Measurements from ENCODE around the gene FOXD3. TPM values are rescaled to one million over a fixed set of nuclear protein-coding genes. Genes with fewer than 3 reads are reported as not detected.

FOXD3 gene
- polyA plus RNA-seq, 1 experiment, result not detected

- CTCF ChIA-PET, result interaction anchor here (2.3 kb wide), 1 partner anchor 117 kb away, joined by 7 read pairs; no protein-coding TSS in a partner anchor
- no peak for DNase-seq (ENCODE audit: low read depth)
- Histone ChIP-seq H3K4me3 (ENCODE audit: low read depth, low read length) (no peak overlapping the region), H3K36me3 (ENCODE audit: control insufficient read depth, insufficient read depth, low read length) (no peaks in the 10 kb centered on the region), H3K27me3 (ENCODE audit: control insufficient read depth, insufficient read depth, low read length) (peaks cover 50% of the 10 kb centered on the region)
- TF ChIP-seq CTCF (IDR thresholded peaks at IDR 0.05; ENCODE audit: insufficient read depth, low read depth, low read length), result no peak
- POLR2A ChIA-PET, result no interaction called here
Observed at GRCh38 chr1:63318201-63318979, 4.0 kb upstream of the FOXD3 start.

- POLR2A ChIA-PET, result no interaction called here
- Histone ChIP-seq H3K36me3 (ENCODE audit: control insufficient read depth, insufficient read depth, low read length) (no peaks in the 10 kb centered on the region), H3K4me3 (ENCODE audit: low read depth, low read length) (no peak overlapping the region), H3K27me3 (ENCODE audit: control insufficient read depth, insufficient read depth, low read length) (peaks cover 56% of the 10 kb centered on the region)
- no peak for TF ChIP-seq CTCF (IDR thresholded peaks at IDR 0.05; ENCODE audit: insufficient read depth, low read depth, low read length)
- CTCF ChIA-PET, result no interaction called here
- DNase-seq (ENCODE audit: low read depth), result no peak
Observed at GRCh38 chr1:63319046-63320021, 3.0 kb upstream of the FOXD3 start.

- Histone ChIP-seq H3K4me3 (ENCODE audit: low read depth, low read length) (no peak overlapping the region), H3K27me3 (ENCODE audit: control insufficient read depth, insufficient read depth, low read length) (peaks cover 58% of the 10 kb centered on the region), H3K36me3 (ENCODE audit: control insufficient read depth, insufficient read depth, low read length) (no peaks in the 10 kb centered on the region)
- ChIA-PET POLR2A (no interaction called here), CTCF (interaction anchor here (0.7 kb wide), 1 partner anchor 13 kb away, joined by 3 read pairs; no protein-coding TSS in a partner anchor)
- no peak for DNase-seq (ENCODE audit: low read depth)
- TF ChIP-seq CTCF (IDR thresholded peaks at IDR 0.05; ENCODE audit: insufficient read depth, low read depth, low read length), result no peak
Observed at GRCh38 chr1:63320022-63320721, 2.2 kb upstream of the FOXD3 start.

- CTCF ChIA-PET, result no interaction called here
- peaks cover 58% of the 10 kb centered on the region for H3K27me3 ChIP-seq (ENCODE audit: control insufficient read depth, insufficient read depth, low read length)
- H3K36me3 ChIP-seq (ENCODE audit: control insufficient read depth, insufficient read depth, low read length), result no peaks in the 10 kb centered on the region
- H3K4me3 ChIP-seq (ENCODE audit: low read depth, low read length), result no peak overlapping the region
- no peak for TF ChIP-seq CTCF (IDR thresholded peaks at IDR 0.05; ENCODE audit: insufficient read depth, low read depth, low read length)
- no peak for DNase-seq (ENCODE audit: low read depth)
- POLR2A ChIA-PET, result no interaction called here
Observed at GRCh38 chr1:63321066-63321784, 1.1 kb upstream of the FOXD3 start.

All from BJ (cell line).